H1 (cell line): Measurements from ENCODE around the gene PHGDH. TPM values are rescaled to one million over a fixed set of nuclear protein-coding genes. Genes with fewer than 3 reads are reported as not detected.

Experiments used
- CTCF ChIA-PET: fragments of 300-600 bp; sonication (Branson Sonifier 250); formaldehyde crosslinking; loops from one replicate; lab custom pipeline; 2021; ENCODE audit not compliant: partially characterized antibody; lab: Charles Lee
- POLR2A ChIA-PET: fragments of 300-600 bp; sonication (Branson Sonifier 250); formaldehyde crosslinking; loops from one replicate; lab custom pipeline; 2021; ENCODE audit warnings: inconsistent platforms; ENCODE audit not compliant: partially characterized antibody; lab: Charles Lee
- DNase-seq, 2 experiments: peaks; one replicate each; pipeline versions ENCODE4 v3.0.0 to v3.0.0-alpha.2; 2010 to 2022; ENCODE audit warnings: low spot score in 2 of 2, low read depth in 1 of 2, mixed read lengths in 1 of 2
- FAIRE-seq: peaks from 2 replicates; lab custom pipeline; 2011; peaks lifted over from hg19 to GRCh38; lab: Jason Lieb, UNC
- H2AFZ ChIP-seq: 2 replicates; pipeline ENCODE4 v1.8.1; 2012; ENCODE audit warnings: low read length, inconsistent platforms
- H2AK5ac ChIP-seq: 2 replicates; pipeline ENCODE4 v1.6.1; 2013; ENCODE audit warnings: low read depth, low read length
- H2BK120ac ChIP-seq: replicated peaks from 2 replicates; pipeline ENCODE3; 2013; ENCODE audit warnings: low read depth, low read length, inconsistent platforms
- H2BK12ac ChIP-seq: 2 replicates; pipeline ENCODE4 v1.6.1; 2013; ENCODE audit warnings: low read depth, low read length
- H2BK15ac ChIP-seq: 2 replicates; pipeline ENCODE4 v1.6.1; 2013; ENCODE audit warnings: low read length
- H2BK20ac ChIP-seq: 2 replicates; pipeline ENCODE4 v1.6.1; 2013; ENCODE audit warnings: low read length
- H2BK5ac ChIP-seq: 2 replicates; pipeline ENCODE4 v1.6.1; 2013; ENCODE audit warnings: low read depth, low read length
- H3K14ac ChIP-seq: 2 replicates; pipeline ENCODE4 v1.6.1; 2013; ENCODE audit warnings: inconsistent platforms; ENCODE audit not compliant: insufficient read length
- H3K18ac ChIP-seq: 2 replicates; pipeline ENCODE4 v1.6.1; 2013; ENCODE audit warnings: low read length; ENCODE audit errors: extremely low read depth
- H3K23ac ChIP-seq: 2 replicates; pipeline ENCODE4 v1.6.1; 2013; ENCODE audit warnings: inconsistent platforms; ENCODE audit not compliant: insufficient read length
- H3K23me2 ChIP-seq: 2 replicates; pipeline ENCODE4 v1.6.1; 2013; ENCODE audit warnings: low read depth, low read length
- H3K27ac ChIP-seq: 2 replicates; pipeline ENCODE4 v1.6.1; 2011; ENCODE audit warnings: low read depth, low read length, inconsistent platforms
- H3K27me3 ChIP-seq, 4 experiments: replicated peaks in 1 of 4; 1 replicate in 1 of 4; 2 replicates in 3 of 4; pipeline versions ENCODE4 v1.6.1 to v1.8.1; 2011 to 2013; ENCODE audit warnings: low read length in 3 of 4, mild to moderate bottlenecking in 3 of 4, inconsistent platforms in 2 of 4, mixed read lengths in 2 of 4, moderate library complexity in 1 of 4; ENCODE audit not compliant: control insufficient read depth in 3 of 4, insufficient read depth in 3 of 4; ENCODE audit errors: extremely low read depth in 1 of 4
- H3K36me3 ChIP-seq, 4 experiments: 2 replicates each; pipeline versions ENCODE4 v1.6.1 to v1.8.1; 2011 to 2013; ENCODE audit warnings: mild to moderate bottlenecking in 4 of 4, low read length in 3 of 4, moderate library complexity in 2 of 4, control low read depth in 1 of 4, inconsistent platforms in 1 of 4; ENCODE audit not compliant: insufficient read depth in 4 of 4, control insufficient read depth in 2 of 4
- H3K4ac ChIP-seq: replicated peaks from 2 replicates; pipeline ENCODE3; 2013; ENCODE audit warnings: low read length, low read depth, mixed read lengths, inconsistent platforms; ENCODE audit not compliant: insufficient read length
- H3K4me1 ChIP-seq, 4 experiments: replicated peaks in 1 of 4; 1 replicate in 1 of 4; 2 replicates in 3 of 4; pipeline versions ENCODE4 v1.6.1 to v1.8.1; 2011 to 2013; ENCODE audit warnings: low read length in 3 of 4, inconsistent platforms in 2 of 4, mixed read lengths in 1 of 4; ENCODE audit not compliant: insufficient read depth in 4 of 4, control insufficient read depth in 3 of 4
- H3K4me2 ChIP-seq, 2 experiments: 2 replicates each; pipeline versions ENCODE4 v1.6.1 to v1.8.1; 2011 to 2013; ENCODE audit warnings: low read depth in 2 of 2, low read length in 2 of 2, control low read depth in 1 of 2, inconsistent platforms in 1 of 2, mild to moderate bottlenecking in 1 of 2; ENCODE audit not compliant: insufficient read depth in 1 of 2
- H3K4me3 ChIP-seq, 4 experiments: fragments of 200-600, 300-600 bp in 1 of 4; sonication (generic), shearing (Covaris generic), sonication (Bioruptor Twin) in 1 of 4; 2 replicates each; pipeline versions ENCODE4 v1.5.1 to v1.8.1; 2011 to 2016; ENCODE audit warnings: low read length in 4 of 4, low read depth in 3 of 4, control low read depth in 2 of 4, inconsistent platforms in 2 of 4, mild to moderate bottlenecking in 2 of 4, mixed read lengths in 1 of 4, moderate library complexity in 1 of 4; ENCODE audit not compliant: insufficient read depth in 2 of 4; ENCODE audit errors: extremely low read depth in 1 of 4
- H3K56ac ChIP-seq: replicated peaks from 2 replicates; pipeline ENCODE3; 2013; ENCODE audit warnings: low read depth, mild to moderate bottlenecking, mixed read lengths, low read length, inconsistent platforms; ENCODE audit not compliant: insufficient read length
- H3K79me1 ChIP-seq: 2 replicates; pipeline ENCODE4 v1.6.1; 2013; ENCODE audit warnings: low read depth, low read length, control low read depth
- H3K79me2 ChIP-seq, 2 experiments: 2 replicates each; pipeline versions ENCODE4 v1.6.1 to v1.8.1; 2012 to 2013; ENCODE audit warnings: low read length in 2 of 2, mild to moderate bottlenecking in 2 of 2, inconsistent platforms in 1 of 2; ENCODE audit not compliant: insufficient read depth in 2 of 2, control insufficient read depth in 1 of 2
- H3K9ac ChIP-seq, 4 experiments: replicated peaks in 1 of 4; 1 replicate in 1 of 4; 2 replicates in 3 of 4; pipeline versions ENCODE4 v1.6.1 to v1.8.1; 2011 to 2013; ENCODE audit warnings: low read depth in 3 of 4, low read length in 3 of 4, control low read depth in 2 of 4, mild to moderate bottlenecking in 2 of 4, moderate library complexity in 2 of 4, inconsistent platforms in 1 of 4; ENCODE audit errors: extremely low read depth in 1 of 4
- H3K9me3 ChIP-seq, 2 experiments: 2 replicates each; pipeline versions ENCODE4 v1.6.1 to v1.8.1; 2012 to 2013; ENCODE audit warnings: mild to moderate bottlenecking in 2 of 2, moderate library complexity in 2 of 2, control low read depth in 1 of 2, inconsistent platforms in 1 of 2, low read depth in 1 of 2, low read length in 1 of 2, mixed read lengths in 1 of 2; ENCODE audit not compliant: insufficient read depth in 2 of 2
- H4K20me1 ChIP-seq, 2 experiments: replicated peaks in 1 of 2; 2 replicates each; pipeline versions ENCODE3 to v1.8.1; 2011 to 2013; ENCODE audit warnings: inconsistent platforms in 2 of 2, low read length in 2 of 2, mild to moderate bottlenecking in 1 of 2; ENCODE audit not compliant: insufficient read depth in 2 of 2, control insufficient read depth in 1 of 2
- H4K5ac ChIP-seq: 2 replicates; pipeline ENCODE4 v1.6.1; 2013; ENCODE audit warnings: low read length, low read depth, mixed read lengths, inconsistent platforms; ENCODE audit not compliant: insufficient read length
- H4K8ac ChIP-seq: 2 replicates; pipeline ENCODE4 v1.8.0; 2013; ENCODE audit warnings: mild to moderate bottlenecking, moderate library complexity, low read length, inconsistent platforms; ENCODE audit not compliant: insufficient read depth; ENCODE audit errors: extremely low read depth
- H4K91ac ChIP-seq: replicated peaks from 2 replicates; pipeline ENCODE3; 2013; ENCODE audit warnings: low read length, mixed read lengths, inconsistent platforms; ENCODE audit not compliant: insufficient read length
- ASH2L ChIP-seq: fragments of 200-600, 300-600 bp; sonication (generic); IDR thresholded peaks from one replicate; pipeline ENCODE4 v1.7.1; 2017; ENCODE audit warnings: low read length
- BCL11A ChIP-seq, 2 experiments: IDR thresholded peaks; one replicate each; pipeline ENCODE4 v1.6.1; 2011; ENCODE audit warnings: low read depth in 2 of 2, low read length in 2 of 2, mild to moderate bottlenecking in 2 of 2
- CBX5 ChIP-seq: fragments of 300-800, 300-1000 bp; sonication (generic); IDR thresholded peaks from 2 replicates; pipeline ENCODE4 v1.7.1; 2016; ENCODE audit warnings: antibody characterized with exemption, low read length, low read depth
- CREB1 ChIP-seq: IDR thresholded peaks from 2 replicates; pipeline ENCODE4 v1.6.1; 2012; ENCODE audit warnings: inconsistent platforms
- EGR1 ChIP-seq: IDR thresholded peaks from 2 replicates; pipeline ENCODE4 v1.6.1; 2011; ENCODE audit warnings: low read depth, low read length, borderline replicate concordance
- EZH2 ChIP-seq: fragments of 200-600 bp; sonication (generic); IDR thresholded peaks from 2 replicates; pipeline ENCODE4 v1.7.1; 2012; ENCODE audit warnings: low read depth, mild to moderate bottlenecking, moderate library complexity, low read length, inconsistent platforms; ENCODE audit not compliant: severe bottlenecking
- HDAC6 ChIP-seq: IDR thresholded peaks from one replicate; pipeline ENCODE4 v1.7.1; 2012; ENCODE audit warnings: low read depth, mild to moderate bottlenecking, inconsistent platforms, low read length, moderate library complexity
- JUND ChIP-seq: IDR thresholded peaks from 2 replicates; pipeline ENCODE4 v1.6.1; 2011; ENCODE audit warnings: mild to moderate bottlenecking, improper control_type of control experiment, low read length
- SP2 ChIP-seq: IDR thresholded peaks from 2 replicates; pipeline ENCODE4 v1.6.1; 2012; ENCODE audit warnings: mild to moderate bottlenecking, low read length, inconsistent platforms
- TAF1 ChIP-seq: IDR thresholded peaks from 2 replicates; pipeline ENCODE4 v1.6.1; 2011; ENCODE audit warnings: mild to moderate bottlenecking, low read depth, low read length
- TBP ChIP-seq: IDR thresholded peaks from 2 replicates; pipeline ENCODE4 v1.6.1; 2011; ENCODE audit warnings: low read depth, low read length, improper control_type of control experiment
- TCF12 ChIP-seq: IDR thresholded peaks from 2 replicates; pipeline ENCODE4 v1.6.1; 2011; ENCODE audit warnings: low read depth, mild to moderate bottlenecking, low read length
- YY1 ChIP-seq: IDR thresholded peaks from 2 replicates; pipeline ENCODE4 v1.6.1; 2011; ENCODE audit warnings: low read depth, mild to moderate bottlenecking, low read length
- WGBS, 2 experiments: shearing (Covaris generic) in 1 of 2; methylation state at CpG; one replicate each; pipeline versions ENCODE4 v1.1.6 to v1.1.7; 2013 to 2015; ENCODE audit warnings: low lambda C conversion rate in 2 of 2, mixed read lengths in 2 of 2, inconsistent platforms in 1 of 2, low coverage in 1 of 2, missing lambda C conversion rate in 1 of 2; ENCODE audit not compliant: insufficient replicate concordance in 2 of 2, insufficient coverage in 1 of 2, insufficient read length in 1 of 2; ENCODE audit errors: extremely low coverage in 1 of 2, missing lambda C conversion rate in 1 of 2; 5-methylcytosine and 5-hydroxymethylcytosine counted together
- polyA plus RNA-seq, 7 experiments: library from polyadenylated mRNA; depleted of rRNA in 3 of 7; stranded (reverse) in 5 of 7; unstranded in 2 of 7; fragments of >200 nt in 5 of 7; fragments of 200-250 nt in 2 of 7; gene quantifications; 1 replicate in 5 of 7; 2 replicates in 1 of 7; 4 replicates in 1 of 7; pipeline versions ENCODE4 v1.2.1 to v1.2.3, GENCODE V29; 2011 to 2013; ENCODE audit warnings: missing spikeins in 2 of 7, mixed read lengths in 2 of 7
- total RNA-seq: library from RNA; stranded (reverse); fragmentation: NEBNext Ultra II Directional; extraction: Animal tissue kit (Norgen Biotek cat#: 25700); gene quantifications from 2 replicates; pipeline ENCODE4 v1.2.1, GENCODE V29; 2021

Gene PHGDH
- total and polyA plus RNA-seq, 2 of the 8 experiments (the other 6 are each of a cell fraction or from before 2014, with no cell fraction given): 358 to 687 TPM

GRCh38 chr1:119712342-119713038 is 756 bp downstream of the PHGDH start:
- Histone ChIP-seq H3K4me2 (peak overlapping the region; percentile 87 to 95), H4K20me1 (peaks cover 27 to 31% of the 10 kb centered on the region in 2 experiments), H3K14ac (no peak overlapping the region), H3K79me1 (peaks cover 13% of the 10 kb centered on the region), H3K18ac (peak overlapping the region; percentile 93), H3K9me3 (no peaks in the 10 kb centered on the region), H4K8ac (peak overlapping the region; percentile 97), H2BK15ac (no peak overlapping the region; the same call in 1 of the 2 replicates), H3K36me3 (peaks cover 0 to 25% (median 0%) of the 10 kb centered on the region in 4 experiments; a peak in 1 of 8 replicates), H2AK5ac (peak overlapping the region; percentile 94; the same call in 1 of the 2 replicates), H2AFZ (no peak overlapping the region), H3K9ac (peak overlapping the region; percentile 88 to 97 (median 94)), H3K23me2 (peaks cover 12% of the 10 kb centered on the region), H2BK120ac (peak overlapping the region; percentile 19), H3K4me1 (peaks cover 14 to 32% (median 20%) of the 10 kb centered on the region in 4 experiments), H3K79me2 (peaks cover 38 to 56% of the 10 kb centered on the region in 2 experiments), H3K56ac (peak overlapping the region; percentile 93), H2BK12ac (peak overlapping the region; percentile 89; the same call in 1 of the 2 replicates), H3K23ac (no peak overlapping the region), H4K91ac (peak overlapping the region; percentile 75), H2BK20ac (no peak overlapping the region), H3K27me3 (no peaks in the 10 kb centered on the region), H3K27ac (peak overlapping the region; percentile 89), H4K5ac (peak overlapping the region; percentile 99), H3K4ac (peak overlapping the region; percentile 99), H2BK5ac (peak overlapping the region; percentile 95), H3K4me3 (peak overlapping the region; percentile 85 to 99 (median 99))
- ChIA-PET POLR2A (interaction anchor here (0.7 to 9.5 kb wide), 34 partner anchors 10 to 156 kb away, joined by 3 to 425 read pairs (median 8); partner anchors contain the start of genes HMGCS2 and ZNF697), CTCF (interaction anchor here (1.2 to 7.5 kb wide), 6 partner anchors 12 to 101 kb away, joined by 3 to 67 read pairs (median 6); no protein-coding TSS in a partner anchor)
- DNase-seq: peak in 1 of 2 experiments; percentile 83
- 2% methylated on average over 38 of the region's 51 CpGs; no CpG with 5 or more reads in 1 of the 2 experiments for WGBS, 2 experiments
- FAIRE-seq: no peak
- TF ChIP-seq BCL11A (IDR thresholded peaks at IDR 0.05; ENCODE audit: low read depth in 2 of 2, low read length in 2 of 2) (no peak), YY1 (no peak), EZH2 (no peak), TBP (peak; percentile 70; the same call in 1 of the 2 replicates), TCF12 (no peak), CREB1 (no peak), SP2 (no peak), ASH2L (no peak), CBX5 (no peak), EGR1 (no peak), TAF1 (peak; percentile 82), HDAC6 (no peak), JUND (0 out of 2 replicates have a peak, but pooled peaks have one; percentile 5)
